K562 (cell line): ENCODE results near the gene DELE1. TPM values are rescaled to one million over a fixed set of nuclear protein-coding genes. Genes with fewer than 3 reads are reported as not detected.

Source experiments
- ATF1 ChIP-seq, 2 experiments: fragments of 450-650 bp in 1 of 2; IDR thresholded peaks; 2 replicates each; pipeline ENCODE4 v1.6.1; 2016; ENCODE audit warnings: missing compliant biosample characterization in 1 of 2, missing genetic modification characterization in 1 of 2
- CAMTA2 ChIP-seq: fragments of 250-450 bp; sonication (Bioruptor Pico); conservative IDR thresholded peaks from 2 replicates; pipeline ENCODE4 v1.5.1; 2022
- CHCHD3 ChIP-seq: fragments of 250-450 bp; sonication (Bioruptor Pico); IDR thresholded peaks from 2 replicates; pipeline ENCODE4 v2.1.2; 2022; ENCODE audit warnings: mild to moderate bottlenecking
- DIDO1 ChIP-seq: fragments of 450-650 bp; IDR thresholded peaks from 2 replicates; pipeline ENCODE4 v1.6.1; 2016; ENCODE audit warnings: low read depth, missing biosample characterization, missing genetic modification characterization
- FIP1L1 ChIP-seq: fragments of 200-400 bp; formaldehyde crosslinking; IDR thresholded peaks from 2 replicates; pipeline ENCODE4 v1.6.1; 2018; ENCODE audit warnings: mild to moderate bottlenecking, low read depth, low read length; ENCODE audit not compliant: poor library complexity, severe bottlenecking
- FUS ChIP-seq: fragments of 200-400 bp; formaldehyde crosslinking; optimal IDR thresholded peaks from 2 replicates; pipeline ENCODE3; 2017; ENCODE audit warnings: low read depth, low read length
- KDM5B ChIP-seq: fragments of 200-600 bp; sonication (generic); IDR thresholded peaks from 2 replicates; pipeline ENCODE4 v1.6.1; 2012; ENCODE audit warnings: low read depth, mild to moderate bottlenecking, moderate library complexity, low read length, control low read depth, inconsistent platforms; ENCODE audit not compliant: insufficient replicate concordance
- MAFK ChIP-seq: IDR thresholded peaks from 2 replicates; pipeline ENCODE4 v1.6.1; 2011; ENCODE audit warnings: low read length, improper control_type of control experiment
- NFE2 ChIP-seq: IDR thresholded peaks from 2 replicates; pipeline ENCODE4 v1.6.1; 2014; ENCODE audit warnings: antibody characterized with exemption, low read depth
- PCBP1 ChIP-seq: fragments of 200-400 bp; formaldehyde crosslinking; IDR thresholded peaks from 2 replicates; pipeline ENCODE4 v1.6.1; 2018; ENCODE audit warnings: mild to moderate bottlenecking, low read depth, low read length; ENCODE audit not compliant: poor library complexity, severe bottlenecking
- PCBP2 ChIP-seq: fragments of 200-400 bp; formaldehyde crosslinking; IDR thresholded peaks from 2 replicates; pipeline ENCODE4 v1.6.1; 2018; ENCODE audit warnings: low read length, low read depth, mild to moderate bottlenecking, moderate library complexity; ENCODE audit not compliant: poor library complexity, severe bottlenecking
- POLR2H ChIP-seq: IDR thresholded peaks from 2 replicates; pipeline ENCODE4 v1.6.1; 2016; ENCODE audit warnings: missing genetic modification characterization, low read depth, mild to moderate bottlenecking, control low read depth, missing compliant biosample characterization, moderate library complexity
- POLR3G ChIP-seq: IDR thresholded peaks from 2 replicates; pipeline ENCODE4 v1.6.1; 2011; ENCODE audit not compliant: insufficient read length, insufficient replicate concordance; ENCODE audit errors: extremely low read depth
- PRMT5 ChIP-seq: sonication (generic); formaldehyde crosslinking; IDR thresholded peaks from 2 replicates; pipeline ENCODE4 v1.5.0; 2020; ENCODE audit warnings: missing genetic modification reagents
- RBM14 ChIP-seq: fragments of 200-400 bp; formaldehyde crosslinking; IDR thresholded peaks from 2 replicates; pipeline ENCODE4 v1.6.1; 2018; ENCODE audit warnings: low read depth, mild to moderate bottlenecking, low read length, moderate library complexity, borderline replicate concordance; ENCODE audit not compliant: insufficient read depth
- TFAM ChIP-seq: fragments of 250-450 bp; sonication (Bioruptor Pico); conservative IDR thresholded peaks from 2 replicates; pipeline ENCODE4 v1.5.0; 2021; ENCODE audit warnings: mild to moderate bottlenecking, moderate library complexity
- ZNF253 ChIP-seq: fragments of 250-450 bp; sonication (Bioruptor Pico); conservative IDR thresholded peaks from 2 replicates; pipeline ENCODE4 v1.6.1; 2021; ENCODE audit warnings: mild to moderate bottlenecking
- ZNF316 ChIP-seq: fragments of 450-650 bp; IDR thresholded peaks from 2 replicates; pipeline ENCODE4 v1.6.1; 2016
- ZNF408 ChIP-seq: fragments of 250-450 bp; sonication (Bioruptor Pico); IDR thresholded peaks from 2 replicates; pipeline ENCODE4 v1.4.0; 2020; ENCODE audit warnings: low read depth, mild to moderate bottlenecking, moderate library complexity
- ZNF561 ChIP-seq: fragments of 450-650 bp; formaldehyde crosslinking; conservative IDR thresholded peaks from 2 replicates; pipeline ENCODE4 v1.4.0; 2020; ENCODE audit warnings: mild to moderate bottlenecking, moderate library complexity
- ZNF57 ChIP-seq: fragments of 450-650 bp; formaldehyde crosslinking; IDR thresholded peaks from 2 replicates; pipeline ENCODE4 v1.4.0; 2020; ENCODE audit warnings: mild to moderate bottlenecking, moderate library complexity
- polyA plus RNA-seq, 8 experiments: library from polyadenylated mRNA; depleted of rRNA in 4 of 8; stranded (reverse) in 5 of 8; unstranded in 3 of 8; fragments of >200 nt; fragmentation: Nextera tagmentation in 2 of 8; fragmentation: Illumina TruSeq in 1 of 8; extraction: Ambion mirVana in 2 of 8; extraction: Trizol in 1 of 8; gene quantifications; 2 replicates each; pipeline versions ENCODE4 v1.2.1 to v1.2.3, GENCODE V29; 2011 to 2014; ENCODE audit warnings: inconsistent platforms in 1 of 8, missing spikeins in 1 of 8
- total RNA-seq, 7 experiments: library from RNA; depleted of rRNA in 6 of 7; stranded (reverse); fragments of >200 nt in 6 of 7; fragmentation: Illumina TruSeq in 2 of 7; extraction: Trizol in 2 of 7; gene quantifications; 2 replicates each; pipeline versions ENCODE4 v1.2.1 to v1.2.3, GENCODE V29; 2011 to 2021; ENCODE audit warnings: low replicate concordance in 1 of 7
- TF ChIP-seq, protein P1 (sequence below): sonication (generic); formaldehyde crosslinking; IDR thresholded peaks from 2 replicates; pipeline ENCODE4 v1.9.0; 2022; ENCODE audit warnings: mild to moderate bottlenecking, missing genetic modification reagents
- TF ChIP-seq, protein P2 (sequence below): conservative IDR thresholded peaks from 2 replicates; pipeline ENCODE4 v1.6.1; 2011; ENCODE audit warnings: low read depth, mild to moderate bottlenecking, low read length; ENCODE audit not compliant: control insufficient read depth
- TF ChIP-seq, protein P3 (sequence below): fragments of 250-450 bp; sonication (Bioruptor Pico); IDR thresholded peaks from 2 replicates; pipeline ENCODE4 v1.5.1; 2021; ENCODE audit warnings: mild to moderate bottlenecking

Gene DELE1
- total and polyA plus RNA-seq, 9 of the 15 experiments (the other 6 are each of a cell fraction or from before 2014, with no cell fraction given) = 16.6 to 74.4 (median 49.8) TPM

DNA sequence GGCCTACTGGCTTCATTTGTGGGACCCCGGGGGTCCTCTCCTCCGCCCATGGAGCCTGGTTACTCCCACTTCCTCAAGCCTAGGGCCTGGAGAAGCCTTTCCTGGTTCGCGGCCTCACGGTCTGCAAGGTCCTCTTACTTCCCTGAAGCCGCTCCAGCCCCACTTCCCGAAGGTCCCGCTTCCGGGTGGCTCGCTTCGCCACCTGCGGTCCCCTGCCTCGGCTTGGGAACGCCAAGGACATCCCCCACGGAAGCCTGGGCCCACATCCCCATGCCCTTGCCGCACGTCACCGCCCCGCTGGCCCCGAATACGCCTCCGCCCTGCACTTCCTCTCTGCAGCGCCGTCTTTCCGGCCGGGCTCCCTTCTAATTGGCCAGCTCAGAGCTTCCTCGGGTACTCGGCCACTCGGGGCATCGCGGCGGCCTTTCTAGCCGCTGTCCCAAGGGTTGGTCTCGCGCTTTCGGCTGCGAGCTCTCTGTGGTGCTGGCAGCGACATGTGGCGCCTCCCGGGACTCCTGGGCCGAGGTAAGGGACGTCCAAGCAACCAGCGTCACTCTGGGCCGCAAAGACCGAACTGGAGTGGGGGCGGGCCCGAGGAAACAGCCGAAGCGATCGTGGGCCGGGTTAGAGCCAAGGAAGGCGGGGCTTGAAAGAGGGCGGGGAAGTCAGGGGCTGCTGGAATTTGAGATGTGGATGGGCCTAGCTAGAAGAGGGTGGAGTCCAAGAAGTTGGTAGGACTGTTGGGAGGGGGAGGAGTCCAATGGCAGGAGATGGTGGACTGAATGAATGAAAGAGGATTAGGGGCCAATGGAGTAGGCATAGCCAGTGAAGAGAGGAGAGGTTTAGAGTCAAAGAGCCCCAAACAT is at the start of gene DELE1 (continued):
- TF ChIP-seq KDM5B (peak; percentile 88), NFE2 (no peak), PCBP2 (no peak), ZNF316 (no peak), ATF1 (CRISPR knock-in tag; IDR thresholded peaks at IDR 0.05) (0 out of 2 replicates have a peak, but pooled peaks have one; percentile 30), ATF1 (tag; IDR thresholded peaks at IDR 0.05) (peak; percentile 92), ZNF253 (CRISPR knock-in tag) (no peak), CHCHD3 (no peak; the same call in 1 of the 2 replicates), ZNF57 (CRISPR knock-in tag) (no peak), PRMT5 (no peak), FUS (no peak), DIDO1 (tag) (no peak), RBM14 (no peak), POLR3G (no peak), PCBP1 (peak; percentile 19), ZNF561 (no peak), POLR2H (tag) (peak; percentile 92), ZNF408 (CRISPR knock-in tag) (no peak), CAMTA2 (CRISPR knock-in tag) (no peak), TFAM (CRISPR knock-in tag) (no peak), FIP1L1 (no peak), MAFK (no peak)
- TF ChIP-seq, protein P1, sequence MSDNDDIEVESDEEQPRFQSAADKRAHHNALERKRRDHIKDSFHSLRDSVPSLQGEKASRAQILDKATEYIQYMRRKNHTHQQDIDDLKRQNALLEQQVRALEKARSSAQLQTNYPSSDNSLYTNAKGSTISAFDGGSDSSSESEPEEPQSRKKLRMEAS (CRISPR knock-in tag) = peak; percentile 94
- TF ChIP-seq, protein P2, sequence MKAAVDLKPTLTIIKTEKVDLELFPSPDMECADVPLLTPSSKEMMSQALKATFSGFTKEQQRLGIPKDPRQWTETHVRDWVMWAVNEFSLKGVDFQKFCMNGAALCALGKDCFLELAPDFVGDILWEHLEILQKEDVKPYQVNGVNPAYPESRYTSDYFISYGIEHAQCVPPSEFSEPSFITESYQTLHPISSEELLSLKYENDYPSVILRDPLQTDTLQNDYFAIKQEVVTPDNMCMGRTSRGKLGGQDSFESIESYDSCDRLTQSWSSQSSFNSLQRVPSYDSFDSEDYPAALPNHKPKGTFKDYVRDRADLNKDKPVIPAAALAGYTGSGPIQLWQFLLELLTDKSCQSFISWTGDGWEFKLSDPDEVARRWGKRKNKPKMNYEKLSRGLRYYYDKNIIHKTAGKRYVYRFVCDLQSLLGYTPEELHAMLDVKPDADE = peak; percentile 22; the same call in 1 of the 2 replicates
- TF ChIP-seq, protein P3, sequence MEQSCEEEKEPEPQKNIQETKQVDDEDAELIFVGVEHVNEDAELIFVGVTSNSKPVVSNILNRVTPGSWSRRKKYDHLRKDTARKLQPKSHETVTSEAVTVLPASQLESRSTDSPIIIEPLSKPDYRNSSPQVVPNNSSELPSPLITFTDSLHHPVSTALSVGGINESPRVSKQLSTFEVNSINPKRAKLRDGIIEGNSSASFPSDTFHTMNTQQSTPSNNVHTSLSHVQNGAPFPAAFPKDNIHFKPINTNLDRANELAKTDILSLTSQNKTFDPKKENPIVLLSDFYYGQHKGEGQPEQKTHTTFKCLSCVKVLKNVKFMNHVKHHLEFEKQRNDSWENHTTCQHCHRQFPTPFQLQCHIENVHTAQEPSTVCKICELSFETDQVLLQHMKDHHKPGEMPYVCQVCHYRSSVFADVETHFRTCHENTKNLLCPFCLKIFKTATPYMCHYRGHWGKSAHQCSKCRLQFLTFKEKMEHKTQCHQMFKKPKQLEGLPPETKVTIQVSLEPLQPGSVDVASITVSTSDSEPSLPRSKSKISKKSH (CRISPR knock-in tag) = no peak
